ENCODE measurements around the gene DLG2.

Gene DLG2

DNA sequence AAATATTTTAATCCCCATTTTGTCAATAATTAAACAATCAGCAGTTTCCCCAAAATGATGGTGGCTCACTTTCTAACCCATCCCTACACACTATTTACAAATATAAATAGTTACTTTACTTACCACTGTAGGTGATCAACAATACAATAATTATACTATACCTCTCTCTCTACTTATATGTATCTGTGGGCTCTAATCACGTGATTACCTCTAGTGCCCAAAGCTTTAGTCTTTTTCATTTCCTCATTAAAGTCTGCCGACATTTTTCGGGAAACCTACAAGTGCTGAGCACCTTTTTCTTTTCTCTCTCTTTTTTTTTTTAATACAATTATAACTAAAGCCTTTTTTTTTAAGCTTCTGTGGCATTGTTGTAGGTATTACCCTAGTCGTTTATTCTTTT is 23.9 kb downstream of the DLG2 start:
- H3K4me3 ChIP-seq (ENCODE audit: low read depth, low read length): no peak overlapping the region
- TF ChIP-seq, protein P1, sequence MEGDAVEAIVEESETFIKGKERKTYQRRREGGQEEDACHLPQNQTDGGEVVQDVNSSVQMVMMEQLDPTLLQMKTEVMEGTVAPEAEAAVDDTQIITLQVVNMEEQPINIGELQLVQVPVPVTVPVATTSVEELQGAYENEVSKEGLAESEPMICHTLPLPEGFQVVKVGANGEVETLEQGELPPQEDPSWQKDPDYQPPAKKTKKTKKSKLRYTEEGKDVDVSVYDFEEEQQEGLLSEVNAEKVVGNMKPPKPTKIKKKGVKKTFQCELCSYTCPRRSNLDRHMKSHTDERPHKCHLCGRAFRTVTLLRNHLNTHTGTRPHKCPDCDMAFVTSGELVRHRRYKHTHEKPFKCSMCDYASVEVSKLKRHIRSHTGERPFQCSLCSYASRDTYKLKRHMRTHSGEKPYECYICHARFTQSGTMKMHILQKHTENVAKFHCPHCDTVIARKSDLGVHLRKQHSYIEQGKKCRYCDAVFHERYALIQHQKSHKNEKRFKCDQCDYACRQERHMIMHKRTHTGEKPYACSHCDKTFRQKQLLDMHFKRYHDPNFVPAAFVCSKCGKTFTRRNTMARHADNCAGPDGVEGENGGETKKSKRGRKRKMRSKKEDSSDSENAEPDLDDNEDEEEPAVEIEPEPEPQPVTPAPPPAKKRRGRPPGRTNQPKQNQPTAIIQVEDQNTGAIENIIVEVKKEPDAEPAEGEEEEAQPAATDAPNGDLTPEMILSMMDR (IDR thresholded peaks at IDR 0.05; ENCODE audit: borderline replicate concordance, insufficient read depth, low read depth, low read length): no peak

DNA sequence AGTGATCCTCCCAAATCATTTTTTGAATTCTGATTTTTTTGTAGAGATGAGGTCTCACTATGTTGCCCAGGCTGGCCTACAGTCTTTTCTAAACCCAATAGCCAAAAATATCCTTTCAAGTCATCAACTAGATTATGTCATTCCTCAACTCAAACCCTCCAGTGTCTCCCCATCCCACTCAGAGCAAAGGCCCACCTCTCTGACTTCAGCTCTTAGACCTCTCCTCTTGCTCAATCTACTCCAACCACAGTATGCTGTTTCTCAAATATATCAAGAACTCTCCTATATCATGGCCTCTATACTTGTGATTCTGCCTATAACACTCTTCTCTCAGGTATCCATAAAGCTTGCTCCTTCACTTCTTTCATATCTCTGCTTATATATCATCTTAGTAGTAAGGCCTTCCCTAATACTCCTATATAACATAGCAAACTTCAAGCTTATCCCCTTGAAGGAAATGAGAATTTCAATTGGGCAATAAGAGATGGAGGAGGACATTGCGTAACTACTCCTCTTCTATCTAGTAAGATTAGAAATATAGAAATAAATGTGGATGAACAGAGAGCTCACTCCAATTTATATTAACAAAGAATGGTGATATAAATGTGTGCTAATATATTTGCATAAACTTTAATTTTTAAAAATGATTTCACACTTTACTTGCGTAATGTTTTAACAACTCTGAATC is 24.5 kb downstream of the DLG2 start:
- H3K4me3 ChIP-seq (ENCODE audit: low read depth, low read length): no peak overlapping the region
- TF ChIP-seq, protein P1 (IDR thresholded peaks at IDR 0.05; ENCODE audit: borderline replicate concordance, insufficient read depth, low read depth, low read length): no peak

DNA sequence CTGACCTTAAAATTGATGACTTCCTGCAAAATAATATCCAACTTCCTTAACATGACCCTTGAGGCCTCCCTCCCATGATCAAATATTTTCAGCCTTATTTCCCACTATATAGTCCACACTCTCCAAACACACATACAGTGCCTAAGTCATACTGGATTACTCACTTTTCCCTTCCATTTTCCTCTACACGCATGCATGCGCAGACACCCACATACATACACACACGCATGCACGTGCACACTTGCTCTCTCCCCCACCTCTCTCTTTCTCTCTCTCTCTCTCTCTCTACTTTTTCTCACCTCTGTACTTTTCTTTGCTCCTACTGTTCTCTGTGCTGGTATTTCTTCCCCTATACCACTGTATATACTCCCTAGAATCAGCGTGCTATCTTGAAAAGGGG is 28.1 kb downstream of the DLG2 start:
- TF ChIP-seq, protein P1 (IDR thresholded peaks at IDR 0.05; ENCODE audit: borderline replicate concordance, insufficient read depth, low read depth, low read length): no peak
- H3K4me3 ChIP-seq (ENCODE audit: low read depth, low read length): no peak overlapping the region

DNA sequence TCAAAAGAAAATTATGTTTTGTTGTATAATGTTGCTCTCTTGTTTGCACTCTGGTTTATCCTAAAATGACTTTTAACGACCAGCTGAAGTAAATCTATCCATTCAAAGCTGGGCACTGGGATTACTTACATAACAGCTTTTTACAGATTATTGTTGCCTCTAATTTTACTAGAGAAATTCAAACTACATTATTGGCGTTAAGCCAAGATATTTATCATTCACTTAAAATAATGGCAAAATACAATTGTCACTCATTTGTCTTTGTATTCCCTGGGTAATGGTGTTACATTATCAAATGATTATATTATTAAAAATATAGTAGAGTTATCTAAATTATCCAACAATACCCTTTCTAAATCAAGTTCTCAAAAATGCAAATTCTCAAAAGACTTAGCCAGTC is 30.3 kb downstream of the DLG2 start:
- no peak overlapping the region for H3K4me3 ChIP-seq (ENCODE audit: low read depth, low read length)
- TF ChIP-seq, protein P1 (IDR thresholded peaks at IDR 0.05; ENCODE audit: borderline replicate concordance, insufficient read depth, low read depth, low read length): no peak

DNA sequence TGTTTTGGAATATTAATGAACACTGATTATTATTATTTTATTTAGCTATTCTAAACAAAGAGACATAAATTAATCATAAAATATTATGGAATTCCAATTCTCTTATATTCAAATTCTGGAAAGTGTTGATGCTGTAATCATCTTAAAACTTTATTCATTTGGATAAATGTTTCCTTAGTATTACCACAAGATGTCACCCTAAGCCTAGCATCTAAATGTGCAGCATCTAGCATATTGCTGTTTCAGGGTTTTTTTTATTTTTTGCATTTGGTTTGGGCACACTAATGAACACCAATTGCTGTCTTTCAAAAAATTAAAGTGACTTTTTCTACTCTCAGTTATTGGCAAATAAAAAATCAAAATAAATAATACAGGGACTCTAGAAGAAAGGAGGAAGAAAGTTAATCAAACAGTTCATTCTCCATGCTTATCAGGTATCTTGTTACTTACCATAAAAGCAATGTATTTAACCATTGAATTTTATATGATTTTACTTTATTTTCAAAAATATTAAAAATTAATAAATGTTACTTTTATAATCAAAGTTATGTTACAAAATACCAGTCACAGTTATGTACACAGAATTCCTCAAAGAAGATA is 31.8 kb downstream of the DLG2 start:
- no peak overlapping the region for H3K4me3 ChIP-seq (ENCODE audit: low read depth, low read length)
- TF ChIP-seq, protein P1 (IDR thresholded peaks at IDR 0.05; ENCODE audit: borderline replicate concordance, insufficient read depth, low read depth, low read length): peak; percentile 19; the same call in 1 of the 2 replicates

DNA sequence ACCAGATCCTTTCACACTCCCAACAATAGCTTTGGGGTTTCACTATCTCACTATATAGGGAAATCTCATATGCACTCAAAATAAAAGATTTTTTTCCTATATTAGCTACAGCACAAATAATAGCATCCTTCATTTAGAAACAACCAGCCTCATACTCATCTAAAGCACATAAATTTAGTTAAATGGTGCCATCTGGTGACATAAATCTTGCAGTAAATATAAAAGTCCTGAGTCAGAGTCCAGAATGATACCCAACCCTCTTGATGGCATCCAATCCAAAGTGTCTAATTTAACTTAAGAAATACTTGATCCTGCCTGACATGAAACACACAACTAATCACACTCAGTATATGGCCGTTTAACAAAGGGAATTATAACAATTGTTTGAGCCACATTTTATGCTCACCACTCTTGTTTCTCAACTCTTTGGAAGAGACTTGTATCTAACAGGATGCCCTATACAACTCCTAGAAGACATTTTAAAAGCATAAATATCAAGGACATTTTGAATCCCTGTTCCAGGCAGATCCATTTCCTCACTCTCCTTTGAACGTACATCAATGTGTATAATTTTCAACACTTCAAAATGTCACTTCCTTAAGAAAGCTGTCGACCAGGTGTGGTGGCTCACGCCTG is 36.2 kb downstream of the DLG2 start:
- TF ChIP-seq, protein P1 (IDR thresholded peaks at IDR 0.05; ENCODE audit: borderline replicate concordance, insufficient read depth, low read depth, low read length): 0 out of 2 replicates have a peak, but pooled peaks have one; percentile 5
- H3K4me3 ChIP-seq (ENCODE audit: low read depth, low read length): no peak overlapping the region

Data from GM12875 (cell line).